ENCODE data around the gene CRIM1.

The CRIM1 gene

GRCh38 chr2:36371928-36372391, 16.4 kb downstream of the CRIM1 start:
- DNase-seq (ENCODE audit: low read depth in 2 of 2): no peak

GRCh38 chr2:36373149-36373926, 17.8 kb downstream of the CRIM1 start:
- DNase-seq (ENCODE audit: low read depth in 2 of 2): no peak

- no peak for DNase-seq (ENCODE audit: low read depth in 2 of 2)
Measured at GRCh38 chr2:36374585-36374984, 19.0 kb downstream of the CRIM1 start.

DNA sequence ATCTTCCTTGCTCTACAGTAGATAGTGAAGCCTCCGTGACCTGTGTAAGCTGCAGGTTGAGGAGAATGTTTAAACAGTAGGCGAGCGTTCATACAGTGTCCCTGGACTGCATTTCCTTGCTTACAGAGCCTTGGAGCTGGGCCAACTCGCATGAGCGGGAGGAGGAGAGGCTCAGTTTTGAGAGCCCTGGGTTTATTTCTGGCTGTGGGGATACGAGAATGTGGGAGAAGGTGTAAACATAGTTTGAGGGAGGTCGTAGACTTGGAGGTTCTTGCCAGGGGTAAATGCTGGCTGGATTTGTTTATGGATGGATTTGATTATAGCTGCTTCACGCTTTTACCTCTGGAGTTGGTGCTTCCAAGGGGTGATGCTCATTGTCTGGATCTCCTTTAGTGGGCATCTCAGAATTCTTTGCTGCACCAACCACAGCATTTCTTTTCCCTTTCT, 20.8 kb downstream of the CRIM1 start:
- no peak for DNase-seq (ENCODE audit: low read depth in 2 of 2)

DNA sequence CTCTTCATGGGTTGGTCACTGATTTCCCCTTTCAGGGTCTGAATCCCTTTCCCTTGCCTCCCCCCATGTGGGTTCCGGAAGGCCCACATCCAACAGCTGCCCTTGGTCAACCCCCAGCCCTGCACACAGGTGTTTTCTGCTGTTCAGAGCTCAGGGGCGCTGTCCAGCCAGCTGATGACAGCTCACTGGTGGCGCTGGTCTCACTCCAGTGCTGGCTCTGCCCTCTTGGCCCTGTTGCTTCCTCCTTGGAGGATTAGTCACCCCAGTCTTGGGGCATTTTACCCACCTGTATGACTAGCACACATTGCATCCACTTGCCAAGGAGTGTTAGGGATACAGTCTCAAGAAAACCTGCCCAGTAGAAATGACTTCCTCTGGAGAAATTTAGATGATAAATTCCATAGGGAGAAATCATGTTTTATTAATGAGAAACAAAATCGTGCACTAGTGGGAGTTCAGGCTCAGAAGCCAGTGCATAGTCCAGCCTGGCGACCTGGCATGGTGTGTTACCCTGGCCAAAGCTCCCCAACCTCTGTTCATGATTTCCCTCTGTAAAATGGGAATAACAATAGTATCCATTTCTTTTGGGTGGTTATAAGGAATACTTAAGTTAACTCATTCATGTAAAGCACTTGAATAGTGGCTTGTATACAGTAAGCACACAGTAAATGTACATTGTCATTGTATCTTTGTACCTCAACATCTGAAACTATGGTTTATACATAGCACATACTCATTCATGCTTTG, 21.6 kb downstream of the CRIM1 start:
- DNase-seq (ENCODE audit: low read depth in 2 of 2): no peak

DNA sequence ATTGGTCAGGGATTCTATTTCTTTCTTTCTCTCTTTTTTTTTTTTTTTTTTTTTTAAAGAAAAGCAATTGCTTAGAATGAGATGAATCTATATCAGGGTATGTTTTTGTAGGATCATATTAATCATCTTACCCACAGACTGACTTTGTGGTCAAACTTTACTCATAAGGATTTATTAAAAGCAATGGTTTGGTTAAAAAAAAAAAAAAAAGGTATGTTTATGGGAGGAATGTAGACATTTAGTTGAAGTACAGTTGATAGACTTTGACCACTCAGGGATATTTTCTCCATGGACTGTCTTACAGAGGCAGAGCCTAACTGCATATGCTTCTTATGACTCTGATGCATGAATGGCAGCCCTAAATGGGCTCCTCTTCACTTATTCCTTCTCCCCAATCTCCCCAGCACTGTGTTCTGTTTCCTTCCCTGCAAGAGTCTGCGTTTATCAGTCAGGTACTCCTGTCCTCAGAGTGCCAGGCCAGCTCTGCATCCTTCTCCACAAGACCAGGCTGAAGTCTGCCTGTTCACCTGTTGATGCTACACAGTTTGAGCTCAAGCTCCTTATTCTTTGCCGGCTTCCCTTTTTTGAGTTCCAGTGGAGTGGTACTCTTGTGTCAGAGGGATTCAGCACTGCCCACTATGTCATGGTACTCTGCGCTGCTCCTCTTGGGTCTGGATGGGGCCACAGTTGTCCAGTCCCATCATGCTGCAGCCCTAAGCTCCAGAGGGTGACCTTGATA, 24.3 kb downstream of the CRIM1 start:
- no peak for DNase-seq (ENCODE audit: low read depth in 2 of 2)

GRCh38 chr2:36380624-36381481, 25.3 kb downstream of the CRIM1 start:
- DNase-seq (ENCODE audit: low read depth in 2 of 2): no peak

GRCh38 chr2:36381993-36382392, 26.4 kb downstream of the CRIM1 start:
- DNase-seq (ENCODE audit: low read depth in 2 of 2): no peak

- DNase-seq (ENCODE audit: low read depth in 2 of 2): no peak
Measured at GRCh38 chr2:36382472-36382871, 26.9 kb downstream of the CRIM1 start.

DNA sequence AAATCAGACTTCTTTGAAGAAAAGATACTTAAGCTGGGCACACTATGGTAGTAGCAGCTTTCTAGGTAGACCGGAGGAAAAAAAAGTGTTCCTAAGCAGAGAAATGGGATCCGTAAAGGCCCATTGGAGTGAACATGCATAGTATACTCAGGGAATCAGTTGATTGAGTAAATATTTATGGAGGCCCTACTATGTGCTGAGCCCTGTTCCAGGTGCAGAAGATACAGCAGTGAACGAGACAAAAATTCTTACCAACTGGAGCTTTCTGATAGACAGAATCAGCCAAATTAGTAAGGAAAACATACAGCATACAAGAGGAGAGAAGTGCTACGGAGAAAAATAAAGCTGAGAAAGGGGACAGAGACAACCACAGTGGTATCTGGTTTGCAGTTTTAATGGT, 28.1 kb downstream of the CRIM1 start:
- no peak for DNase-seq (ENCODE audit: low read depth in 2 of 2)

DNA sequence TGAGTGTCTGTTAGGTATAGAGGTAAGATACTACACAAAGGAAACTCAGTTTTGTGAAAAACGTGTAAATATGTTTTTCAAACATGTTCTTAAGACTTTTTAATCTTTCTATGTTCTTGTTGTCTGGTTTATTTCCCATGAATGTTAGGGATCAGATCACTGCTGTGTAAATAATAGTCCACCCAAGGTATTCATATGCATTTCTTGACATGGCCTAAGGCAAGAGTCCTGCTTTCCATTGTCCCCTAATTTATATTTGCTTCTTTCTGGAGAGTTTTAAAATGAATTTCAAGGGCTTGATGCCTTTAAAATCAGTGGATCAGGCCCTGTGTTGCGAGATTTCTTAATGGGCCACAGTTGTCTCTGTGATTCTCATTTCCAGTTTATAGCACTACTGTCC, 28.9 kb downstream of the CRIM1 start:
- no peak for DNase-seq (ENCODE audit: low read depth in 2 of 2)

GRCh38 chr2:36385603-36386002, 30.0 kb downstream of the CRIM1 start:
- no peak for DNase-seq (ENCODE audit: low read depth in 2 of 2)

DNA sequence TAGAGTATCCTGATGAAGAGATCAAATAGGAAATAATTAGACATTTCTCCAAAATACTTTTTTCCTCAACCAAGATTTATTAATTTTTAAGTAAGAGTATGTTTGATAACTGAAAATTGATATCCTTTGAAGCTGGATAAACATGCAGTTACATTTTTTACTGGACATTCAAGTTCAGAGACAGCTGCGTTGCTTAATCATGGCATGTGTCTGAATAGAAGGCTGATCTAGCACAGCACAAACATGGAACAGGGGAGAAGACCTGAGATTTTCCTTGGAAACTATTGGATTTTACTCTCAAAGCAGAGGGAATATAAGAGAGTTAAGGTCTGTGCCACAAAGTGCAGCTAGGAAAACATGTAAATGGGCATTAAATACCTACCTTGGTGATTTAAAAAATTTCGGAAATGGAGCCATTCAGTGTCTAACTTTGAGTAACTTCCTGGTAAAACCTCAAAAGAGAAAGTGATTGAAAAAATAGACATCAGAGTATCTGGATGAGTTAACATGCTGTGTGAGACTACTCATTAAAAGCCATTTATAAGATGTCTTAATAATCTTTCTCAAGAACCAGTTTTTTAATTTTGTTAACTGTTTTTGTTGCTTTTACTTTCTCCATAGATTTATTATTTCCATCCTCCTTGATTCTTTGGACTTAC, 31.8 kb downstream of the CRIM1 start:
- DNase-seq (ENCODE audit: low read depth in 2 of 2): no peak

DNA sequence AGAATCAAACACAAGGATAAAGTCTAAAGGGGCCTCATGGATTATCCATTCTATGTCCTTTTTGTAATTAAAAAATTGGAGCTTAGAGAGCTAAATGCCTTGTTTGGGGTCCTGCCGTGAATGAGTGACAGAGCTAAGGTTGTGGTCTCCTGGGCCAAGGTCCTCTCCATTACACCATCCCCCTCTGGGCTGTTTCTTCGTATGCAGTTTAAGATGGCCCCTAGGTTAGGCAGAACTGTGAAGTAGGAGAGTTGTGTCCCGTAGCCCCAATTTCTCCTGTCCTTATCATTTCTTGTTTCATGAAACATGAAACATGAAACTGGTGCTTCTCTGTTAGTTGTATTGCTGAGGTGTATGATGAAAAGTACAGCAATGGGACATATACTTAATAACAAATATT, 32.9 kb downstream of the CRIM1 start:
- DNase-seq (ENCODE audit: low read depth in 2 of 2): no peak

DNA sequence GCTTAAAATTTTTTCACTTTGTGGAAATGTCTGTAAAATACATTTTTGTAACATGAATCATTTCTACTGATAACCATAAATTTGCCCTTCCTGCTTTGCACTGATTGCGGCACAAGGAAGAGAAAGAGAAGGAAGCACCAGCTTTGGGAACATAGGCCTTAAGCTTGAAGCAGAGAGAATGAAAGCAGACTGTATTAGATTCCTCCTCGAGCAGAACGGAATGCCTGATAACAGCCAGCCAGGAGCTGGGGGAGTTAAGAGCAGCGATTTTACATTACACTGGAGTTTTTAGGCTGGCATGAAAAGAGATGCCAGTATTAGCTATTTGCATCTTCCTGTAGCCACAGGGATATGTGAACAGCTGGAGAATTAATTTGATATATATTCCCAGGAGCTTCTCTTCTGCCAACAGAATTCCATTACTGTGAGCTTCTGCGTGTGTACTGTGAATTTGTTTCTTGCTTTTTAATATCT, 33.5 kb downstream of the CRIM1 start:
- no peak for DNase-seq (ENCODE audit: low read depth in 2 of 2)

- DNase-seq (ENCODE audit: low read depth in 2 of 2): no peak
Measured at GRCh38 chr2:36389577-36389976, 34.0 kb downstream of the CRIM1 start.

- DNase-seq (ENCODE audit: low read depth in 2 of 2): no peak
Measured at GRCh38 chr2:36392571-36393255, 37.1 kb downstream of the CRIM1 start.

DNA sequence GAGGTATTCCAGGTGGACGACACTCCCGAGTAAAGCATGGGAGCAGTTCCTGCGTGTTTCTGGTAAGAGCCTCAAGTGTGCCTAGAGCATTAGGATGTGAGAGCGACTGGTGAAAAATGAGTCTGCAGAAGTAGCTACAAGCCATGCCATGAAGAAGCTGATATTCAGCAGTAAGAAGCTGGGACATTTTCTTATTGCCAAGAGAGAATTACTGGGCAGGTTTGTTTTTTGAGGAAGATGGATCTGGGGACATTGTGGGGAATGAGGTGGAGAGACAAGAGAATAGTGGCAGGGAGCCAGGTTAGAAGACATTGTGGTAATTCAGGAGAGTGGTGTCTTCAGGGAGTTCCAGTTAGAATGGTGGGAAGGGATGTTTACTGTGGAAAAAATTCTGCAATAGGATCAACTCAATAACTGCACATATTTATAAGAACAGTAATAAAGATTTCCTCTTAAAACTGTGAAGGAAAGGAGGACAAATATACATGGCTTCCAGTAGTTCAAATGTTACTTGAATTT, 38.2 kb downstream of the CRIM1 start:
- DNase-seq (ENCODE audit: low read depth in 2 of 2): no peak

DNA sequence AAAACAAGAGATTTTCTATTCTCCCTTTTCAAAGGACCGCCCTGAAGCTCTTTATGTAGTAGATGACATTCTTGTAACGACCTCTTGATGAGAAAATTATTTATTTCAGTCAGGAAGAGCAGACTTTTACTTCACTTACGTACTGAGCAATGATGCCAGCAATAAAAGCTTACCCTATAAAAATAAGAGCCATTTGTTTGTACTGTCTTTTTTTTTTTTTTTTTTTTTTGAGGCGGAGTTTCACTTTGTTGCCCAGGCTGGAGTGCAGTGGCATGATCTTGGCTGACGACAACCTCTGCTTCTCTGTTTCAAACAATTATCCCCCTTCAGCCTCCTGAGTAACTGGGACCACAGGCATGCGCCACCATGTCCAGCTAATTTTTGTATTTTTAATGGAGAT, 39.2 kb downstream of the CRIM1 start:
- no peak for DNase-seq (ENCODE audit: low read depth in 2 of 2)

DNA sequence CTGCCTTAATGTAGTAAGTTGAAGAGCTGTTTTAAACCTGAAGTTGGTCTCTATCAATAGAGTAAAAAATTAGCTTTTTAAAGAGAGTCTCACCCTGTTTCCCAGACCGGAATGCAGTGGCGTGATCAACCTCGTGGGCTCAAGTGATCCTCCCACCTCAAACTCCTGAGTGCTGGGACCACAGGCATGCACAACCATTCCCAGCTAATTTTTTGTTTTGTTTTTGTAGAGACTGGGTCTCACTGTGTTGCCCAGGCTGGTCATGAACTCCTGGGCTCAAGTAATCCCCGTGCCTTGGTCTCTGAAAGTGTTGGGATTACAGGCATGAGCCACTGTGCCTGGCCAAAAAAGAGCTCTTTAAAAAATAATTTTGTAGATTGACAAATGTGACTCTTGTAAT, 40.3 kb downstream of the CRIM1 start:
- DNase-seq (ENCODE audit: low read depth in 2 of 2): no peak
